Glomerular visceral epithelial cell (primary cell): ENCODE results near the gene SDK1.
"Not testable (repeated sequence)": the region's sequence is repeated elsewhere in the genome, so short reads cannot be mapped to it uniquely, and the experiment has no call there.

ENCODE experiments used
- DNase-seq: peaks from one replicate; pipeline ENCODE4 v3.0.0-alpha.2; 2016; ENCODE audit errors: extremely low spot score

SDK1 gene

GRCh38 chr7:4241791-4242190, 940.7 kb downstream of the SDK1 start:
- DNase-seq: no peak

- no peak for DNase-seq
These were observed 941.7 kb downstream of the SDK1 start for GRCh38 chr7:4242706-4243105.

- DNase-seq: no peak
These were observed 943.0 kb downstream of the SDK1 start for GRCh38 chr7:4244041-4244440.

GRCh38 chr7:4244635-4245034, 943.6 kb downstream of the SDK1 start:
- no peak for DNase-seq

- no peak for DNase-seq
These were observed 944.2 kb downstream of the SDK1 start for GRCh38 chr7:4245135-4245865.

- no peak for DNase-seq
These were observed 944.9 kb downstream of the SDK1 start for GRCh38 chr7:4245866-4246470.

- no peak for DNase-seq
These were observed 945.5 kb downstream of the SDK1 start for GRCh38 chr7:4246536-4246935.

GRCh38 chr7:4247106-4247876, 946.2 kb downstream of the SDK1 start:
- DNase-seq: no peak

- no peak for DNase-seq
These were observed 947.2 kb downstream of the SDK1 start for GRCh38 chr7:4248295-4248694.

GRCh38 chr7:4249241-4249640, 948.2 kb downstream of the SDK1 start:
- no peak for DNase-seq

- no peak for DNase-seq
These were observed 954.3 kb downstream of the SDK1 start for GRCh38 chr7:4255336-4255735.

- DNase-seq: no peak
These were observed 955.2 kb downstream of the SDK1 start for GRCh38 chr7:4256286-4256685.

- no peak for DNase-seq
These were observed 956.4 kb downstream of the SDK1 start for GRCh38 chr7:4257146-4258111.

GRCh38 chr7:4260116-4260515, 959.1 kb downstream of the SDK1 start:
- not testable (repeated sequence) for DNase-seq

- no peak for DNase-seq
These were observed 960.0 kb downstream of the SDK1 start for GRCh38 chr7:4260867-4261600.

- DNase-seq: no peak
These were observed 960.5 kb downstream of the SDK1 start for GRCh38 chr7:4261601-4261960.

- DNase-seq: not testable (repeated sequence)
These were observed 963.2 kb downstream of the SDK1 start for GRCh38 chr7:4264206-4264605.

- DNase-seq: no peak
These were observed 964.0 kb downstream of the SDK1 start for GRCh38 chr7:4265066-4265465.

- no peak for DNase-seq
These were observed 964.6 kb downstream of the SDK1 start for GRCh38 chr7:4265676-4266075.

GRCh38 chr7:4266270-4267040, 965.4 kb downstream of the SDK1 start:
- DNase-seq: no peak
